Peyer's patch (tissue), 4 donors: Measurements from ENCODE around the gene PSMG4.

ENCODE experiments used
- POLR2A ChIP-seq, 2 donors: fragments of 450-650 bp; IDR thresholded peaks; one replicate each; pipeline ENCODE4 v1.5.1; 2017; ENCODE audit warnings: antibody characterized with exemption in 2 of 2, mild to moderate bottlenecking in 2 of 2, moderate library complexity in 2 of 2
- TF ChIP-seq, protein P1 (sequence below), 6 experiments: fragments of 450-650 bp in 4 of 6; fragments of 200-600 bp in 2 of 6; sonication (generic) in 1 of 6; IDR thresholded peaks; one replicate each; pipeline ENCODE4 v1.5.1; 2017 to 2019; ENCODE audit warnings: antibody characterized with exemption in 6 of 6, mild to moderate bottlenecking in 3 of 6, moderate library complexity in 1 of 6

DNA sequence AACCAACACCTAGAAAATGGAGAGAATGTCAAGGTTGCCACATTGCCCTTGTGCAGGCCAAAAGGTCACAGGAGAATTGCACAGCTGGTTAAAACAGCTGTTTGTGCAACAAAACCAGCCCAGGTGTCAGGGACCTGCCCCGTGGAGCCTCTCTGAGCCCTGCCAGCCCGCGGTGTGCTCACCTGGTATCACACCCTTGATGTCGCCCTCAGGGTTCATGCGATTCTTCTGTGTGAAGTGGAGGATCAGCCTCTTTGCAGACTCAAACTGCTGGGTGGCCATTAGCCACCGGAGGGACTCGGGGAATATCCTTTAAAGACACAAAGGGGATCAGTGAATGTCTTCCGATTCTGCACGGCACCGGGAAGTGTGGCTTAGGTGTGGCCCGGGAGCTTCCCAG is 39.2 kb downstream of the PSMG4 start:
- TF ChIP-seq, protein P1, sequence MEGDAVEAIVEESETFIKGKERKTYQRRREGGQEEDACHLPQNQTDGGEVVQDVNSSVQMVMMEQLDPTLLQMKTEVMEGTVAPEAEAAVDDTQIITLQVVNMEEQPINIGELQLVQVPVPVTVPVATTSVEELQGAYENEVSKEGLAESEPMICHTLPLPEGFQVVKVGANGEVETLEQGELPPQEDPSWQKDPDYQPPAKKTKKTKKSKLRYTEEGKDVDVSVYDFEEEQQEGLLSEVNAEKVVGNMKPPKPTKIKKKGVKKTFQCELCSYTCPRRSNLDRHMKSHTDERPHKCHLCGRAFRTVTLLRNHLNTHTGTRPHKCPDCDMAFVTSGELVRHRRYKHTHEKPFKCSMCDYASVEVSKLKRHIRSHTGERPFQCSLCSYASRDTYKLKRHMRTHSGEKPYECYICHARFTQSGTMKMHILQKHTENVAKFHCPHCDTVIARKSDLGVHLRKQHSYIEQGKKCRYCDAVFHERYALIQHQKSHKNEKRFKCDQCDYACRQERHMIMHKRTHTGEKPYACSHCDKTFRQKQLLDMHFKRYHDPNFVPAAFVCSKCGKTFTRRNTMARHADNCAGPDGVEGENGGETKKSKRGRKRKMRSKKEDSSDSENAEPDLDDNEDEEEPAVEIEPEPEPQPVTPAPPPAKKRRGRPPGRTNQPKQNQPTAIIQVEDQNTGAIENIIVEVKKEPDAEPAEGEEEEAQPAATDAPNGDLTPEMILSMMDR (IDR thresholded peaks at IDR 0.05) = no peak
- TF ChIP-seq POLR2A (IDR thresholded peaks at IDR 0.05) = no peak
